Neural progenitor cell (in vitro differentiated cells): Measurements from ENCODE around the gene CDK9. TPM values are rescaled to one million over a fixed set of nuclear protein-coding genes. Genes with fewer than 3 reads are reported as not detected.
A peak's percentile ranks its signal among the peaks of the same experiment; 100 is the strongest.

Experiments used
- DNase-seq: peaks from one replicate; pipeline ENCODE4 v3.0.0-alpha.2; 2016; ENCODE audit warnings: low spot score
- H2AFZ ChIP-seq: fragments of 200-600 bp; sonication (generic); replicated peaks from 2 replicates; pipeline ENCODE4 v1.6.1; 2016; ENCODE audit warnings: antibody characterized with exemption
- H3F3A ChIP-seq: fragments of 200-600 bp; sonication (generic); 2 replicates; pipeline ENCODE4 v1.6.1; 2016; ENCODE audit warnings: antibody characterized with exemption, low read depth
- H3K27ac ChIP-seq: fragments of 200-600 bp; sonication (generic); 2 replicates; pipeline ENCODE4 v1.5.1; 2016; ENCODE audit warnings: mild to moderate bottlenecking
- H3K27me3 ChIP-seq: fragments of 200-600 bp; sonication (generic); 2 replicates; pipeline ENCODE4 v1.6.1; 2016; ENCODE audit warnings: mild to moderate bottlenecking, moderate library complexity
- H3K36me3 ChIP-seq: fragments of 200-600 bp; sonication (generic); 2 replicates; pipeline ENCODE4 v1.5.1; 2016
- H3K4me1 ChIP-seq: fragments of 200-600 bp; sonication (generic); 2 replicates; pipeline ENCODE4 v1.6.1; 2016; ENCODE audit warnings: mixed run types
- H3K4me2 ChIP-seq: fragments of 200-600 bp; sonication (generic); 2 replicates; pipeline ENCODE4 v1.6.1; 2016
- H3K4me3 ChIP-seq: fragments of 200-600 bp; sonication (generic); 2 replicates; pipeline ENCODE4 v1.5.1; 2016
- H3K79me2 ChIP-seq: fragments of 200-600 bp; sonication (generic); 2 replicates; pipeline ENCODE4 v1.6.1; 2016; ENCODE audit warnings: low read depth
- H3K9ac ChIP-seq: fragments of 200-600 bp; sonication (generic); 2 replicates; pipeline ENCODE4 v1.6.1; 2016
- H3K9me3 ChIP-seq: fragments of 200-600 bp; sonication (generic); 2 replicates; pipeline ENCODE4 v1.5.1; 2016; ENCODE audit warnings: low read depth
- H4K20me1 ChIP-seq: fragments of 200-600 bp; sonication (generic); 2 replicates; pipeline ENCODE4 v1.6.1; 2016; ENCODE audit warnings: low read depth
- H3K27ac Mint-ChIP-seq: 3 replicates; pipeline ENCODE4 v1.8.0; 2021; ENCODE audit warnings: mixed read lengths
- H3K27me3 Mint-ChIP-seq: 2 replicates; pipeline ENCODE4 v1.8.0; 2022; ENCODE audit warnings: low read depth, mild to moderate bottlenecking, inconsistent platforms, moderate library complexity, mixed read lengths; ENCODE audit not compliant: insufficient read depth
- H3K36me3 Mint-ChIP-seq: 3 replicates; pipeline ENCODE4 v1.8.0; 2021; ENCODE audit warnings: mixed read lengths
- H3K4me1 Mint-ChIP-seq: 3 replicates; pipeline ENCODE4 v1.8.0; 2021; ENCODE audit warnings: mixed read lengths
- H3K4me3 Mint-ChIP-seq: 3 replicates; pipeline ENCODE4 v1.8.0; 2021; ENCODE audit warnings: mild to moderate bottlenecking, moderate library complexity, mixed read lengths
- H3K9me3 Mint-ChIP-seq: 3 replicates; pipeline ENCODE4 v1.8.0; 2020; ENCODE audit warnings: mixed read lengths
- EZH2 ChIP-seq: fragments of 200-600 bp; sonication (generic); IDR thresholded peaks from 2 replicates; pipeline ENCODE4 v1.6.1; 2017; ENCODE audit warnings: antibody characterized with exemption, mild to moderate bottlenecking, moderate library complexity
- EZH2phosphoT487 ChIP-seq: fragments of 200-600 bp; sonication (generic); IDR thresholded peaks from 2 replicates; pipeline ENCODE4 v1.6.1; 2017; ENCODE audit warnings: antibody characterized with exemption
- total RNA-seq: library from RNA; depleted of rRNA; stranded (reverse); fragments of >200 nt; gene quantifications from 2 replicates; pipeline ENCODE4 v1.2.3, GENCODE V29; 2015; ENCODE audit warnings: low replicate concordance
- TF ChIP-seq, protein P1 (sequence below): fragments of 200-600 bp; sonication (generic); IDR thresholded peaks from 2 replicates; pipeline ENCODE4 v1.5.1; 2017; ENCODE audit warnings: antibody characterized with exemption, mild to moderate bottlenecking

CDK9 gene
- total RNA-seq, 1 donor from 2014 or later: 22.5 TPM

DNA sequence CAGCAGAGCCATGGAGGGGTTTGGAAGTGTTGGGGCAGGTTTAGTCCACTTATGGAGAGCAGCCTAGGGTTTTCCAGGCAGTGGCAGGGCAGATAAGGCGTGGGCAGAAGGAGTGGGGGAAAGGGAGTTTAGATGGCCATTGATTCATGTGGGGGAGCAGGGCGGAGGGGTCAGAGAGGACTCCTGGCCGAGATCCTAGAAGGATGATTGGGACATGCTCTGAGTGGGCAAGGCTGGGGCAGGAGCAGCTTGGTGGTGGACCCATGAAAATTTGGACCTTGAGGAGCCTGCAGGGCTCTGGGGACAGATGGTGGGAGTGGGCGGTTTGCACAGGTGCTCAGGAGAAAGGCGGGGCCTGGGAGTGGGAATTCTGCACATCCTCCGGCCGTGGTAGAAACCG lies 32.7 kb upstream of the CDK9 start:
- Histone ChIP-seq H3K79me2 (no peaks in the 10 kb centered on the region), H3K27ac (no peak overlapping the region), H4K20me1 (peaks cover 49% of the 10 kb centered on the region), H3K4me3 (no peak overlapping the region), H3K4me1 (peaks cover 6% of the 10 kb centered on the region), H3K4me2 (no peak overlapping the region), H3F3A (peaks cover 18% of the 10 kb centered on the region), H2AFZ (no peak overlapping the region), H3K9ac (no peak overlapping the region), H3K27me3 (peaks cover 50% of the 10 kb centered on the region), H3K9me3 (no peaks in the 10 kb centered on the region), H3K36me3 (no peaks in the 10 kb centered on the region)
- H3K9me3 Mint-ChIP-seq: no peaks in the 10 kb centered on the region
- DNase-seq: no peak
- H3K27me3 Mint-ChIP-seq: peaks cover 31% of the 10 kb centered on the region
- no peak overlapping the region for H3K27ac Mint-ChIP-seq
- no peaks in the 10 kb centered on the region for H3K36me3 Mint-ChIP-seq
- TF ChIP-seq EZH2phosphoT487 (no peak), EZH2 (no peak)
- TF ChIP-seq, protein P1, sequence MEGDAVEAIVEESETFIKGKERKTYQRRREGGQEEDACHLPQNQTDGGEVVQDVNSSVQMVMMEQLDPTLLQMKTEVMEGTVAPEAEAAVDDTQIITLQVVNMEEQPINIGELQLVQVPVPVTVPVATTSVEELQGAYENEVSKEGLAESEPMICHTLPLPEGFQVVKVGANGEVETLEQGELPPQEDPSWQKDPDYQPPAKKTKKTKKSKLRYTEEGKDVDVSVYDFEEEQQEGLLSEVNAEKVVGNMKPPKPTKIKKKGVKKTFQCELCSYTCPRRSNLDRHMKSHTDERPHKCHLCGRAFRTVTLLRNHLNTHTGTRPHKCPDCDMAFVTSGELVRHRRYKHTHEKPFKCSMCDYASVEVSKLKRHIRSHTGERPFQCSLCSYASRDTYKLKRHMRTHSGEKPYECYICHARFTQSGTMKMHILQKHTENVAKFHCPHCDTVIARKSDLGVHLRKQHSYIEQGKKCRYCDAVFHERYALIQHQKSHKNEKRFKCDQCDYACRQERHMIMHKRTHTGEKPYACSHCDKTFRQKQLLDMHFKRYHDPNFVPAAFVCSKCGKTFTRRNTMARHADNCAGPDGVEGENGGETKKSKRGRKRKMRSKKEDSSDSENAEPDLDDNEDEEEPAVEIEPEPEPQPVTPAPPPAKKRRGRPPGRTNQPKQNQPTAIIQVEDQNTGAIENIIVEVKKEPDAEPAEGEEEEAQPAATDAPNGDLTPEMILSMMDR: no peak
- H3K4me1 Mint-ChIP-seq: peaks cover 4% of the 10 kb centered on the region
- H3K4me3 Mint-ChIP-seq: peak overlapping the region; percentile 57

DNA sequence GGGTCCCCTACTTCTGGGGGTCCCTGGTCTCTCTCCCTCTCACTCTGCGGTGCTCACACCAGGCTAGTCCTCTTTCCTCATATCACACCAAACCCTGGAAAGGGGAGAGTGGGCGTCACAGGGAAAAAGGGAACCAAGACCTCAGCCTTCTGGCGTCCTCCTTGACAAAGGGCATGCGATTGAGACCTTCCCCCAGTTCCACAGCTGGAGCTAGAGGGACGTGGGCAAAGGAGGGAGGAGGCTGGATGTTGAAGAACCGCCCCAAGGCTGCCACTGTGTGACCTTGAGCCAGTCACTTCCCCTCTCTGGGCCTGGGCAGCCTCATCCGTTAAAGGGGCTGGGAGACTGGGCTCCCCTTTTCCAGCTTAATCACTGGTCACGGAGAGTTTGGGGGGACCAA lies 32.2 kb upstream of the CDK9 start:
- Histone ChIP-seq H3F3A (peaks cover 18% of the 10 kb centered on the region), H3K4me3 (no peak overlapping the region), H3K27ac (no peak overlapping the region), H3K9me3 (no peaks in the 10 kb centered on the region), H3K36me3 (no peaks in the 10 kb centered on the region), H4K20me1 (peaks cover 49% of the 10 kb centered on the region), H3K27me3 (peaks cover 50% of the 10 kb centered on the region), H3K9ac (no peak overlapping the region), H3K79me2 (no peaks in the 10 kb centered on the region), H3K4me1 (peaks cover 6% of the 10 kb centered on the region), H3K4me2 (peak overlapping the region; percentile 99), H2AFZ (no peak overlapping the region)
- TF ChIP-seq EZH2: no peak
- no peak for TF ChIP-seq EZH2phosphoT487
- TF ChIP-seq, protein P1: no peak
- peaks cover 4% of the 10 kb centered on the region for H3K4me1 Mint-ChIP-seq
- H3K9me3 Mint-ChIP-seq: no peaks in the 10 kb centered on the region
- H3K4me3 Mint-ChIP-seq: peak overlapping the region; percentile 63
- H3K27me3 Mint-ChIP-seq: peaks cover 31% of the 10 kb centered on the region
- no peaks in the 10 kb centered on the region for H3K36me3 Mint-ChIP-seq
- no peak overlapping the region for H3K27ac Mint-ChIP-seq
- no peak for DNase-seq

DNA sequence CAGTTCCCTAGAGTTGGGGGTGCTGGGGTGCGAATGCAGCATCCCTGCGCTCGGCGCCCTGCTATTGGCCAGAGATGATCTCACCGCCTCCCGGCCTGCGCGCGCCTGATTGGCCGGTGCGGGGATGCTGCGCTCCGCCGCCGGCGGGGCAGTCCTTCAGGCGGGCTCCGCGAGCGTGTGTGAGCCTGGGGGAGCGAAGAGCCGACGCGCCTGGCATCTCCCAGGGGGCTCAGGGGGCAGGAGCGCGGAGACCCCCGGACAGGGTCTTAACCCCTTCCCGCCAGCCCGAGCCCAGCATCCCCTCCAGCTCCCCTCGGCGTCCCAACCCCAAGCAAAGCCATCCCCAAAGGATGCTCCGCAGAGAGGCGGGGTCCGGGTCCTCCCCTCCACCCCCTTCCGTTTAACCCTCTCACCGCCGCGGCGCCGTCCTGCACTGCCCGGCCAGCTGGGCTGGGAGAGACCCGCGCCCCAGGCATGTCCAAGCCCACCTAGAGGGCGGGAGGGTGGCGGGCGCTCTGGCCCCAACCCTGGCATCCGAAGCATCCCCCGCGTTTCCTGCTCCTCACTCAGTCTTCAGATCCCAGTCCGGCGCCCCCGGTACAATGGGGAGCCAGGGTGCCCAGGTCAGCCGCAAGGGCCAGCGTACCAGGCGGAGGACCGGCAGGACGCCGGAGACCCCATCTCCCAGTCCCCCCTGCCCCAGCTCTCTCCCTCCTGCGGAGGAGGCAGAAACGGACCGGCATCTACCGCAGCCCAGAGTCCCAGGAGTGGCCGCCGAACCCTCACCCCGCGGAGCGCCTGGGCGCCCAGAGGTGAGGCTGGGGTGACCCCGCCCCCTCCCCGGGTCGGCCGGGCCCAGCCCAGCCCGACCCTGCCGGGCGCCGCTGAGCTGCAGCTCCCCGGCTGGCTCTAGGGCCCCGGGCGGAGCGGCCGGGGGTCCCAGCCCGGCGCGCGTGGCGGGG lies 31.5 kb upstream of the CDK9 start:
- Mint-ChIP-seq H3K36me3 (no peaks in the 10 kb centered on the region), H3K27ac (no peak overlapping the region), H3K27me3 (peaks cover 36% of the 10 kb centered on the region), H3K4me3 (peak overlapping the region; percentile 80), H3K9me3 (no peaks in the 10 kb centered on the region), H3K4me1 (peaks cover 4% of the 10 kb centered on the region)
- Histone ChIP-seq H3K79me2 (no peaks in the 10 kb centered on the region), H2AFZ (peak overlapping the region; percentile 78), H3K4me1 (peaks cover 6% of the 10 kb centered on the region), H3K27ac (no peak overlapping the region), H3K9ac (no peak overlapping the region), H3K4me3 (peak overlapping the region; percentile 85), H4K20me1 (peaks cover 49% of the 10 kb centered on the region), H3K9me3 (no peaks in the 10 kb centered on the region), H3K4me2 (peak overlapping the region; percentile 99), H3K36me3 (no peaks in the 10 kb centered on the region), H3F3A (peaks cover 18% of the 10 kb centered on the region), H3K27me3 (peaks cover 50% of the 10 kb centered on the region)
- TF ChIP-seq EZH2: peak; percentile 35
- TF ChIP-seq EZH2phosphoT487: no peak
- DNase-seq: peak; percentile 86
